GM23338 (cell line): ENCODE measurements around the gene PCDHA8. TPM values are rescaled to one million over a fixed set of nuclear protein-coding genes. Genes with fewer than 3 reads are reported as not detected.

Experiments
- ATAC-seq: fragments of 200-7000 bp; cut with Tn5 transposase; 3 replicates; pipeline ENCODE4 v1.9.1; 2020
- DNase-seq: peaks from one replicate; pipeline ENCODE4 v3.0.0-alpha.2; 2015; ENCODE audit warnings: low spot score
- H2AFZ ChIP-seq: fragments of 200-600 bp; sonication (generic); 2 replicates; pipeline ENCODE4 v1.8.0; 2016; ENCODE audit warnings: antibody characterized with exemption, mild to moderate bottlenecking, moderate library complexity
- H3F3A ChIP-seq: fragments of 200-600 bp; sonication (generic); replicated peaks from 2 replicates; pipeline ENCODE4 v1.8.0; 2017; ENCODE audit warnings: antibody characterized with exemption, mixed run types, low read depth
- H3K27ac ChIP-seq: fragments of 200-600 bp; sonication (generic); 2 replicates; pipeline ENCODE4 v1.6.1; 2016; ENCODE audit warnings: low read depth
- H3K27me3 ChIP-seq: fragments of 200-600 bp; sonication (generic); 2 replicates; pipeline ENCODE4 v1.8.0; 2016; ENCODE audit warnings: mild to moderate bottlenecking, mixed run types, moderate library complexity; ENCODE audit not compliant: insufficient read depth
- H3K36me3 ChIP-seq: fragments of 200-600 bp; sonication (generic); 2 replicates; pipeline ENCODE4 v1.8.0; 2016; ENCODE audit warnings: mild to moderate bottlenecking; ENCODE audit not compliant: insufficient read depth
- H3K4me1 ChIP-seq: fragments of 200-600 bp; sonication (generic); 2 replicates; pipeline ENCODE4 v1.8.0; 2016; ENCODE audit warnings: mild to moderate bottlenecking, moderate library complexity; ENCODE audit not compliant: insufficient read depth
- H3K4me2 ChIP-seq: fragments of 200-600 bp; sonication (generic); 2 replicates; pipeline ENCODE4 v1.7.1; 2017; ENCODE audit warnings: mixed run types
- H3K4me3 ChIP-seq: fragments of 200-600 bp; sonication (generic); 2 replicates; pipeline ENCODE4 v1.6.1; 2016; ENCODE audit warnings: mixed run types
- H3K79me2 ChIP-seq: fragments of 200-600 bp; sonication (generic); replicated peaks from 2 replicates; pipeline ENCODE4 v1.8.0; 2017; ENCODE audit warnings: mild to moderate bottlenecking; ENCODE audit not compliant: insufficient read depth
- H3K9me2 ChIP-seq: fragments of 200-600 bp; sonication (generic); 2 replicates; pipeline ENCODE4 v1.8.0; 2017; ENCODE audit not compliant: insufficient read depth
- H4K20me1 ChIP-seq: fragments of 200-600 bp; sonication (generic); replicated peaks from 2 replicates; pipeline ENCODE4 v1.8.0; 2017; ENCODE audit warnings: mild to moderate bottlenecking; ENCODE audit not compliant: insufficient read depth
- H3K27ac Mint-ChIP-seq: 2 replicates; pipeline ENCODE4 v1.8.0; 2020; ENCODE audit warnings: inconsistent platforms, mild to moderate bottlenecking, moderate library complexity, mixed read lengths
- H3K27me3 Mint-ChIP-seq: 3 replicates; pipeline ENCODE4 v1.8.0; 2022; ENCODE audit warnings: low read depth, mild to moderate bottlenecking, moderate library complexity, mixed read lengths, inconsistent platforms; ENCODE audit not compliant: insufficient read depth, poor library complexity
- H3K36me3 Mint-ChIP-seq: 3 replicates; pipeline ENCODE4 v1.8.0; 2021; ENCODE audit warnings: low read depth, mild to moderate bottlenecking, inconsistent platforms, moderate library complexity, mixed read lengths
- H3K4me1 Mint-ChIP-seq: 3 replicates; pipeline ENCODE4 v1.8.0; 2020; ENCODE audit warnings: mild to moderate bottlenecking, inconsistent platforms, mixed read lengths
- H3K4me3 Mint-ChIP-seq: 3 replicates; pipeline ENCODE4 v1.8.0; 2021; ENCODE audit warnings: moderate library complexity, mild to moderate bottlenecking, inconsistent platforms, mixed read lengths
- H3K9me3 Mint-ChIP-seq: 3 replicates; pipeline ENCODE4 v1.8.0; 2020; ENCODE audit warnings: moderate library complexity, mild to moderate bottlenecking, inconsistent platforms, mixed read lengths
- CREB1 ChIP-seq: fragments of 250-450 bp; sonication (Bioruptor Pico); IDR thresholded peaks from 2 replicates; pipeline ENCODE4 v1.5.0; 2020; ENCODE audit warnings: low read depth, mild to moderate bottlenecking, moderate library complexity
- EZH2 ChIP-seq: fragments of 200-600 bp; sonication (generic); IDR thresholded peaks from one replicate; pipeline ENCODE4 v1.8.0; 2017; ENCODE audit warnings: antibody characterized with exemption, mild to moderate bottlenecking, low read depth; ENCODE audit not compliant: unreplicated experiment
- EZH2phosphoT487 ChIP-seq: fragments of 200-600 bp; sonication (generic); IDR thresholded peaks from one replicate; pipeline ENCODE4 v1.8.1; 2018; ENCODE audit warnings: antibody characterized with exemption; ENCODE audit not compliant: unreplicated experiment
- JUNB ChIP-seq: IDR thresholded peaks from one replicate; pipeline ENCODE4 v1.6.1; 2016; ENCODE audit warnings: antibody characterized with exemption; ENCODE audit not compliant: unreplicated experiment
- NANOG ChIP-seq: IDR thresholded peaks from 2 replicates; pipeline ENCODE4 v1.6.1; 2016; ENCODE audit warnings: antibody characterized with exemption, borderline replicate concordance
- POLR2AphosphoS5 ChIP-seq: IDR thresholded peaks from 2 replicates; pipeline ENCODE4 v1.6.1; 2016; ENCODE audit warnings: antibody characterized with exemption, low read depth
- STAT1 ChIP-seq: IDR thresholded peaks from one replicate; pipeline ENCODE4 v1.6.1; 2016; ENCODE audit warnings: antibody characterized with exemption; ENCODE audit not compliant: unreplicated experiment
- ZNF114 ChIP-seq: fragments of 250-450 bp; sonication (Bioruptor Pico); IDR thresholded peaks from 2 replicates; pipeline ENCODE4 v1.5.0; 2020; ENCODE audit warnings: mild to moderate bottlenecking, moderate library complexity
- ZNF331 ChIP-seq: fragments of 250-450 bp; sonication (Bioruptor Pico); IDR thresholded peaks from 2 replicates; pipeline ENCODE4 v1.5.0; 2020; ENCODE audit warnings: low read depth, mild to moderate bottlenecking, moderate library complexity
- polyA plus RNA-seq: library from polyadenylated mRNA; unstranded; fragments of >200 nt; fragmentation: Nextera tagmentation; extraction: Ambion mirVana; gene quantifications from 2 replicates; pipeline ENCODE4 v1.2.1, GENCODE V29; 2016
- total RNA-seq: library from RNA; depleted of rRNA; stranded (reverse); fragments of >200 nt; shearing (Covaris generic); gene quantifications from 2 replicates; pipeline ENCODE4 v1.2.3, GENCODE V29; 2014
- TF ChIP-seq, protein P1 (sequence below): fragments of 250-450 bp; sonication (Bioruptor Pico); IDR thresholded peaks from 2 replicates; pipeline ENCODE4 v1.5.0; 2020; ENCODE audit warnings: mild to moderate bottlenecking, moderate library complexity
- TF ChIP-seq, protein P2 (sequence below), 2 experiments: fragments of 200-600 bp in 1 of 2; sonication (generic) in 1 of 2; conservative IDR thresholded peaks; 2 replicates each; pipeline versions ENCODE4 v1.5.1 to v1.6.1; 2016 to 2017; ENCODE audit warnings: antibody characterized with exemption in 2 of 2, low read depth in 2 of 2, mild to moderate bottlenecking in 2 of 2, moderate library complexity in 1 of 2
- TF ChIP-seq, protein P3 (sequence below): IDR thresholded peaks from one replicate; pipeline ENCODE4 v1.6.1; 2018; ENCODE audit warnings: antibody characterized with exemption; ENCODE audit not compliant: unreplicated experiment
- TF ChIP-seq, protein P4 (sequence below): IDR thresholded peaks from 2 replicates; pipeline ENCODE4 v1.6.1; 2016; ENCODE audit warnings: antibody characterized with exemption

Gene PCDHA8
- total and polyA plus RNA-seq, 2 experiments from 2014 or later: 0.86 to 3.1 TPM

DNA sequence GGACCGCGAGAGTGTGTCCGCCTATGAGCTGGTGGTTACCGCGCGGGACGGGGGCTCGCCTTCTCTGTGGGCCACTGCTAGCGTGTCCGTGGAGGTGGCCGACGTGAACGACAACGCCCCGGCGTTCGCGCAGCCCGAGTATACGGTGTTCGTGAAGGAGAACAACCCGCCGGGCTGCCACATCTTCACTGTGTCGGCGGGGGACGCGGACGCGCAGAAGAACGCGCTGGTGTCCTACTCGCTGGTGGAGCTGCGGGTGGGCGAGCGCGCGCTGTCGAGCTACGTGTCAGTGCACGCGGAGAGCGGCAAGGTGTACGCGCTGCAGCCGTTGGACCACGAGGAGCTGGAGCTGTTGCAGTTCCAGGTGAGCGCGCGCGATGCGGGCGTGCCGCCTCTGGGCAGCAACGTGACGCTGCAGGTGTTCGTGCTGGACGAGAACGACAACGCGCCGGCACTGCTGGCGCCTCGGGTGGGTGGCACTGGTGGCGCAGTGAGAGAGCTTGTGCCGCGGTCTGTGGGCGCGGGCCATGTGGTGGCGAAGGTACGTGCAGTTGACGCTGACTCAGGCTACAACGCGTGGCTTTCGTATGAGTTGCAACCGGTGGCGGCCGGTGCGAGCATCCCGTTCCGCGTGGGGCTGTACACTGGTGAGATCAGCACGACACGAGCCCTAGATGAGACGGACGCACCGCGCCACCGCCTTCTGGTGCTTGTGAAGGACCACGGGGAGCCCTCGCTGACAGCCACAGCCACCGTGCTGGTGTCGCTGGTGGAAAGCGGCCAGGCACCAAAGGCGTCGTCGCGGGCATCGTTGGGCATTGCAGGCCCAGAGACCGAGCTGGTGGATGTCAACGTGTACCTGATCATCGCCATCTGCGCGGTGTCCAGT, 5.1 kb upstream of the PCDHA8 start:
- no peaks in the 10 kb centered on the region for H3K27me3 ChIP-seq
- no peaks in the 10 kb centered on the region for H3F3A ChIP-seq
- no peaks in the 10 kb centered on the region for H3K79me2 ChIP-seq
- no peak overlapping the region for H2AFZ ChIP-seq
- no peak overlapping the region for H3K4me3 ChIP-seq
- no peaks in the 10 kb centered on the region; the same call in 1 of the 2 replicates for H4K20me1 ChIP-seq
- H3K36me3 ChIP-seq: peaks cover 4% of the 10 kb centered on the region; the same call in 1 of the 2 replicates
- no peaks in the 10 kb centered on the region for H3K4me1 Mint-ChIP-seq
- ATAC-seq (no peak), DNase-seq (no peak)
- peaks cover 2% of the 10 kb centered on the region for H3K27me3 Mint-ChIP-seq
- no peak overlapping the region for H3K27ac ChIP-seq
- H3K9me3 Mint-ChIP-seq: peaks cover 10% of the 10 kb centered on the region
- no peaks in the 10 kb centered on the region for H3K4me1 ChIP-seq
- no peaks in the 10 kb centered on the region for H3K9me2 ChIP-seq
- TF ChIP-seq EZH2 (no peak), EZH2phosphoT487 (no peak), ZNF114 (CRISPR knock-in tag) (no peak), NANOG (no peak), STAT1 (no peak), CREB1 (CRISPR knock-in tag) (no peak), ZNF331 (no peak), JUNB (no peak), POLR2AphosphoS5 (no peak)
- TF ChIP-seq, protein P1, sequence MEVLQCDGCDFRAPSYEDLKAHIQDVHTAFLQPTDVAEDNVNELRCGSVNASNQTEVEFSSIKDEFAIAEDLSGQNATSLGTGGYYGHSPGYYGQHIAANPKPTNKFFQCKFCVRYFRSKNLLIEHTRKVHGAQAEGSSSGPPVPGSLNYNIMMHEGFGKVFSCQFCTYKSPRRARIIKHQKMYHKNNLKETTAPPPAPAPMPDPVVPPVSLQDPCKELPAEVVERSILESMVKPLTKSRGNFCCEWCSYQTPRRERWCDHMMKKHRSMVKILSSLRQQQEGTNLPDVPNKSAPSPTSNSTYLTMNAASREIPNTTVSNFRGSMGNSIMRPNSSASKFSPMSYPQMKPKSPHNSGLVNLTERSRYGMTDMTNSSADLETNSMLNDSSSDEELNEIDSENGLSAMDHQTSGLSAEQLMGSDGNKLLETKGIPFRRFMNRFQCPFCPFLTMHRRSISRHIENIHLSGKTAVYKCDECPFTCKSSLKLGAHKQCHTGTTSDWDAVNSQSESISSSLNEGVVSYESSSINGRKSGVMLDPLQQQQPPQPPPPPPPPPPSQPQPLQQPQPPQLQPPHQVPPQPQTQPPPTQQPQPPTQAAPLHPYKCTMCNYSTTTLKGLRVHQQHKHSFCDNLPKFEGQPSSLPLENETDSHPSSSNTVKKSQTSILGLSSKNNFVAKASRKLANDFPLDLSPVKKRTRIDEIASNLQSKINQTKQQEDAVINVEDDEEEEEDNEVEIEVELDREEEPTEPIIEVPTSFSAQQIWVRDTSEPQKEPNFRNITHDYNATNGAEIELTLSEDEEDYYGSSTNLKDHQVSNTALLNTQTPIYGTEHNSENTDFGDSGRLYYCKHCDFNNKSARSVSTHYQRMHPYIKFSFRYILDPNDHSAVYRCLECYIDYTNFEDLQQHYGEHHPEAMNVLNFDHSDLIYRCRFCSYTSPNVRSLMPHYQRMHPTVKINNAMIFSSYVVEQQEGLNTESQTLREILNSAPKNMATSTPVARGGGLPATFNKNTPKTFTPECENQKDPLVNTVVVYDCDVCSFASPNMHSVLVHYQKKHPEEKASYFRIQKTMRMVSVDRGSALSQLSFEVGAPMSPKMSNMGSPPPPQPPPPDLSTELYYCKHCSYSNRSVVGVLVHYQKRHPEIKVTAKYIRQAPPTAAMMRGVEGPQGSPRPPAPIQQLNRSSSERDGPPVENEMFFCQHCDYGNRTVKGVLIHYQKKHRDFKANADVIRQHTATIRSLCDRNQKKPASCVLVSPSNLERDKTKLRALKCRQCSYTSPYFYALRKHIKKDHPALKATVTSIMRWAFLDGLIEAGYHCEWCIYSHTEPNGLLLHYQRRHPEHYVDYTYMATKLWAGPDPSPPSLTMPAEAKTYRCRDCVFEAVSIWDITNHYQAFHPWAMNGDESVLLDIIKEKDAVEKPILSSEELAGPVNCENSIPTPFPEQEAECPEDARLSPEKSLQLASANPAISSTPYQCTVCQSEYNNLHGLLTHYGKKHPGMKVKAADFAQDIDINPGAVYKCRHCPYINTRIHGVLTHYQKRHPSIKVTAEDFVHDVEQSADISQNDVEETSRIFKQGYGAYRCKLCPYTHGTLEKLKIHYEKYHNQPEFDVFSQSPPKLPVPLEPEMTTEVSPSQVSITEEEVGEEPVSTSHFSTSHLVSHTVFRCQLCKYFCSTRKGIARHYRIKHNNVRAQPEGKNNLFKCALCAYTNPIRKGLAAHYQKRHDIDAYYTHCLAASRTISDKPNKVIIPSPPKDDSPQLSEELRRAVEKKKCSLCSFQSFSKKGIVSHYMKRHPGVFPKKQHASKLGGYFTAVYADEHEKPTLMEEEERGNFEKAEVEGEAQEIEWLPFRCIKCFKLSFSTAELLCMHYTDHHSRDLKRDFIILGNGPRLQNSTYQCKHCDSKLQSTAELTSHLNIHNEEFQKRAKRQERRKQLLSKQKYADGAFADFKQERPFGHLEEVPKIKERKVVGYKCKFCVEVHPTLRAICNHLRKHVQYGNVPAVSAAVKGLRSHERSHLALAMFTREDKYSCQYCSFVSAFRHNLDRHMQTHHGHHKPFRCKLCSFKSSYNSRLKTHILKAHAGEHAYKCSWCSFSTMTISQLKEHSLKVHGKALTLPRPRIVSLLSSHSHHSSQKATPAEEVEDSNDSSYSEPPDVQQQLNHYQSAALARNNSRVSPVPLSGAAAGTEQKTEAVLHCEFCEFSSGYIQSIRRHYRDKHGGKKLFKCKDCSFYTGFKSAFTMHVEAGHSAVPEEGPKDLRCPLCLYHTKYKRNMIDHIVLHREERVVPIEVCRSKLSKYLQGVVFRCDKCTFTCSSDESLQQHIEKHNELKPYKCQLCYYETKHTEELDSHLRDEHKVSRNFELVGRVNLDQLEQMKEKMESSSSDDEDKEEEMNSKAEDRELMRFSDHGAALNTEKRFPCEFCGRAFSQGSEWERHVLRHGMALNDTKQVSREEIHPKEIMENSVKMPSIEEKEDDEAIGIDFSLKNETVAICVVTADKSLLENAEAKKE (CRISPR knock-in tag): no peak
- TF ChIP-seq, protein P2, sequence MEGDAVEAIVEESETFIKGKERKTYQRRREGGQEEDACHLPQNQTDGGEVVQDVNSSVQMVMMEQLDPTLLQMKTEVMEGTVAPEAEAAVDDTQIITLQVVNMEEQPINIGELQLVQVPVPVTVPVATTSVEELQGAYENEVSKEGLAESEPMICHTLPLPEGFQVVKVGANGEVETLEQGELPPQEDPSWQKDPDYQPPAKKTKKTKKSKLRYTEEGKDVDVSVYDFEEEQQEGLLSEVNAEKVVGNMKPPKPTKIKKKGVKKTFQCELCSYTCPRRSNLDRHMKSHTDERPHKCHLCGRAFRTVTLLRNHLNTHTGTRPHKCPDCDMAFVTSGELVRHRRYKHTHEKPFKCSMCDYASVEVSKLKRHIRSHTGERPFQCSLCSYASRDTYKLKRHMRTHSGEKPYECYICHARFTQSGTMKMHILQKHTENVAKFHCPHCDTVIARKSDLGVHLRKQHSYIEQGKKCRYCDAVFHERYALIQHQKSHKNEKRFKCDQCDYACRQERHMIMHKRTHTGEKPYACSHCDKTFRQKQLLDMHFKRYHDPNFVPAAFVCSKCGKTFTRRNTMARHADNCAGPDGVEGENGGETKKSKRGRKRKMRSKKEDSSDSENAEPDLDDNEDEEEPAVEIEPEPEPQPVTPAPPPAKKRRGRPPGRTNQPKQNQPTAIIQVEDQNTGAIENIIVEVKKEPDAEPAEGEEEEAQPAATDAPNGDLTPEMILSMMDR (conservative IDR thresholded peaks at IDR 0.05; ENCODE audit: low read depth in 2 of 2): no peak
- TF ChIP-seq, protein P3, sequence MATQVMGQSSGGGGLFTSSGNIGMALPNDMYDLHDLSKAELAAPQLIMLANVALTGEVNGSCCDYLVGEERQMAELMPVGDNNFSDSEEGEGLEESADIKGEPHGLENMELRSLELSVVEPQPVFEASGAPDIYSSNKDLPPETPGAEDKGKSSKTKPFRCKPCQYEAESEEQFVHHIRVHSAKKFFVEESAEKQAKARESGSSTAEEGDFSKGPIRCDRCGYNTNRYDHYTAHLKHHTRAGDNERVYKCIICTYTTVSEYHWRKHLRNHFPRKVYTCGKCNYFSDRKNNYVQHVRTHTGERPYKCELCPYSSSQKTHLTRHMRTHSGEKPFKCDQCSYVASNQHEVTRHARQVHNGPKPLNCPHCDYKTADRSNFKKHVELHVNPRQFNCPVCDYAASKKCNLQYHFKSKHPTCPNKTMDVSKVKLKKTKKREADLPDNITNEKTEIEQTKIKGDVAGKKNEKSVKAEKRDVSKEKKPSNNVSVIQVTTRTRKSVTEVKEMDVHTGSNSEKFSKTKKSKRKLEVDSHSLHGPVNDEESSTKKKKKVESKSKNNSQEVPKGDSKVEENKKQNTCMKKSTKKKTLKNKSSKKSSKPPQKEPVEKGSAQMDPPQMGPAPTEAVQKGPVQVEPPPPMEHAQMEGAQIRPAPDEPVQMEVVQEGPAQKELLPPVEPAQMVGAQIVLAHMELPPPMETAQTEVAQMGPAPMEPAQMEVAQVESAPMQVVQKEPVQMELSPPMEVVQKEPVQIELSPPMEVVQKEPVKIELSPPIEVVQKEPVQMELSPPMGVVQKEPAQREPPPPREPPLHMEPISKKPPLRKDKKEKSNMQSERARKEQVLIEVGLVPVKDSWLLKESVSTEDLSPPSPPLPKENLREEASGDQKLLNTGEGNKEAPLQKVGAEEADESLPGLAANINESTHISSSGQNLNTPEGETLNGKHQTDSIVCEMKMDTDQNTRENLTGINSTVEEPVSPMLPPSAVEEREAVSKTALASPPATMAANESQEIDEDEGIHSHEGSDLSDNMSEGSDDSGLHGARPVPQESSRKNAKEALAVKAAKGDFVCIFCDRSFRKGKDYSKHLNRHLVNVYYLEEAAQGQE: no peak
- TF ChIP-seq, protein P4, sequence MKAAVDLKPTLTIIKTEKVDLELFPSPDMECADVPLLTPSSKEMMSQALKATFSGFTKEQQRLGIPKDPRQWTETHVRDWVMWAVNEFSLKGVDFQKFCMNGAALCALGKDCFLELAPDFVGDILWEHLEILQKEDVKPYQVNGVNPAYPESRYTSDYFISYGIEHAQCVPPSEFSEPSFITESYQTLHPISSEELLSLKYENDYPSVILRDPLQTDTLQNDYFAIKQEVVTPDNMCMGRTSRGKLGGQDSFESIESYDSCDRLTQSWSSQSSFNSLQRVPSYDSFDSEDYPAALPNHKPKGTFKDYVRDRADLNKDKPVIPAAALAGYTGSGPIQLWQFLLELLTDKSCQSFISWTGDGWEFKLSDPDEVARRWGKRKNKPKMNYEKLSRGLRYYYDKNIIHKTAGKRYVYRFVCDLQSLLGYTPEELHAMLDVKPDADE: no peak
- H3K27ac Mint-ChIP-seq: no peak overlapping the region
- H3K4me2 ChIP-seq: no peak overlapping the region
- H3K4me3 Mint-ChIP-seq: no peak overlapping the region
- peaks cover 24% of the 10 kb centered on the region; the same call in 2 of the 3 replicates for H3K36me3 Mint-ChIP-seq
